Ishikawa (cell line): ENCODE data around the gene MYO7B.

ENCODE experiments used
- CREB1 ChIP-seq: IDR thresholded peaks from 2 replicates; pipeline ENCODE4 v1.6.1; 2012; ENCODE audit warnings: low read depth
- REST ChIP-seq: IDR thresholded peaks from 2 replicates; pipeline ENCODE4 v1.6.1; 2012; ENCODE audit warnings: low read depth, mild to moderate bottlenecking
- TCF12 ChIP-seq: IDR thresholded peaks from 2 replicates; pipeline ENCODE4 v1.6.1; 2012; ENCODE audit warnings: low read depth
- TEAD4 ChIP-seq: IDR thresholded peaks from 2 replicates; pipeline ENCODE4 v1.6.1; 2012

- TF ChIP-seq REST (no peak), TCF12 (no peak), CREB1 (no peak), TEAD4 (no peak)
Observed at GRCh38 chr2:127573298-127573697, 37.8 kb downstream of the MYO7B start.
